SH-SY5Y (cell line): ENCODE data around the gene TRIL.
A peak's percentile ranks its signal among the peaks of the same experiment; 100 is the strongest.

Experiments
- GATA2 ChIP-seq: IDR thresholded peaks from 2 replicates; pipeline ENCODE4 v1.6.1; 2011; ENCODE audit warnings: mild to moderate bottlenecking, low read depth, low read length
- GATA3 ChIP-seq: IDR thresholded peaks from 2 replicates; pipeline ENCODE4 v1.6.1; 2011; ENCODE audit warnings: low read depth, mild to moderate bottlenecking, low read length, moderate library complexity

Gene TRIL

GRCh38 chr7:28960071-28960840 lies 2.1 kb upstream of the TRIL start:
- TF ChIP-seq GATA2, result no peak
- TF ChIP-seq GATA3, result no peak

GRCh38 chr7:28958980-28959347 lies 834 bp upstream of the TRIL start:
- TF ChIP-seq GATA2 (no peak), GATA3 (no peak)

GRCh38 chr7:28957751-28958234 lies 337 bp downstream of the TRIL start:
- TF ChIP-seq GATA2, result peak; percentile 20; the same call in 1 of the 2 replicates
- no peak for TF ChIP-seq GATA3

- TF ChIP-seq GATA2 (no peak), GATA3 (no peak)
Observed at GRCh38 chr7:28957064-28957750, 923 bp downstream of the TRIL start.

GRCh38 chr7:28956608-28957063 lies 1.5 kb downstream of the TRIL start:
- TF ChIP-seq GATA3 (peak; percentile 81), GATA2 (peak; percentile 99)

- no peak for TF ChIP-seq GATA2
- no peak for TF ChIP-seq GATA3
Observed at GRCh38 chr7:28955718-28956607, 2.2 kb downstream of the TRIL start.

GRCh38 chr7:28955356-28955717 lies 2.8 kb downstream of the TRIL start:
- TF ChIP-seq GATA2 (no peak), GATA3 (no peak)

- no peak for TF ChIP-seq GATA2
- TF ChIP-seq GATA3, result no peak
Observed at GRCh38 chr7:28954946-28955345, 3.2 kb downstream of the TRIL start.

- no peak for TF ChIP-seq GATA2
- no peak for TF ChIP-seq GATA3
Observed at GRCh38 chr7:28954471-28954870, 3.7 kb downstream of the TRIL start.

GRCh38 chr7:28953633-28954032 lies 4.5 kb downstream of the TRIL start:
- TF ChIP-seq GATA2 (peak; percentile 40), GATA3 (no peak)

- no peak for TF ChIP-seq GATA3
- TF ChIP-seq GATA2, result no peak
Observed at GRCh38 chr7:28942168-28942567, 16.0 kb downstream of the TRIL start.

GRCh38 chr7:28941633-28942032 lies 16.5 kb downstream of the TRIL start:
- TF ChIP-seq GATA2 (peak; percentile 23; the same call in 1 of the 2 replicates), GATA3 (no peak)

GRCh38 chr7:28940741-28941384 lies 17.3 kb downstream of the TRIL start:
- TF ChIP-seq GATA2, result no peak
- TF ChIP-seq GATA3, result no peak
